HG02943 (cell line): Measurements from ENCODE around the gene ALG8.
"Not testable (repeated sequence)": the region's sequence is repeated elsewhere in the genome, so short reads cannot be mapped to it uniquely, and the experiment has no call there.

Experiments
- ATAC-seq: cut with Tn5 transposase; IDR thresholded peaks from one replicate; pipeline ENCODE4 v1.9.1; 2021; ENCODE audit warnings: mild to moderate bottlenecking, low read depth, moderate library complexity; ENCODE audit not compliant: unreplicated experiment

Gene ALG8

DNA sequence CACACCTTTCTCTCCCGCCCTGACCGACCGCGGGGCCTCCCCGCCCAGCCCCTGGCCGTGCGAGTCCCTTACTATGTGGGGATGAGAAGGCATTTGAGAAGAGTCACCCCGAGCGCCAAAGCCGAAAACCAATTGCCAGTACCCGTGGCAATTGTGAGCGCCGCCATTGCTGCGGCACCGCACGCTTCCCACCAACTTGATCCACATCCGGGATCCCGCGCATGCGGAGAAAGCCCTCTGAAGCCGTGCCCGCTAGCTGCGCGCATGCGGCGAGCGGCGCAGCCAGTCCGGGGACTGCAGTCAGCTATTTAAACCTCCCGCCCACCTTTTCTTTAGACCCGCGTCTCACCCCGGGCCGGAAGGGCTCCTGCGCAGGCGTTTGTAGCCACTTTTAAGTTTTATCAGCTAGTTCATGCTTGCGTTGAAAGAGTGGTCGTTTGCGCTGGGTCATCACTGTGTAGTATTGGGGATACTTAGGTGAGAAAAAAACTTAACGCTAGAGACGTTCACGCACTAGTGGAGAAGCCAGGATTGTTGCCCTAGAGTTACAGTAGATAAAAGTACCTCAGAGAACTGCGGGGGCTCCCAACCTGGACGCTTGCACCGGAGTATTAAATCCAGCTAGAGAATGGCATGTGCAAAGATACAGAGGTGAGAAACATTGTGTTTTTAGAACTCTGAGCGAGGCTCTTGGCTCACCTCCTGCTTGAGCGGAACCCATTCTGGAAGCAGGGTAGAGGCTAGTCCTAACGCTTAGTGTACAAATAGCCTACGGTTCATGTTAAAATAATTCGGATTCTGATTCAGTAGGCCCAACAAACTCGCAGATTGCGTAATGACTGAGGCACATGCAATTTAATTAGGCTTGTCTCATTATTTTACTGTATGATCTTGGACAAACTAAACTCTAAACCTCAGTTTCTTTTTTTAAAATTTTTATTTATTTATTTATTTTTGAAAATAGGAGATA is at the start of gene ALG8:
Gene ALG8 (minus strand): TSS at position 205 of the 970 bp plus-strand sequence. CDS start 38 bp downstream, at position 167.
- peak; percentile 83 for ATAC-seq

GRCh38 chr11:78188286-78189173 is 49.1 kb upstream of the ALG8 start, which contains the start of the genes KCTD21 and USP35:
Gene KCTD21, minus strand, starts transcription at chr11:78188626. Its CDS starts 14,072 bp downstream, at chr11:78174554.
Gene USP35, plus strand, starts transcription at chr11:78188919. Its CDS starts 7,327 bp downstream, at chr11:78196246.
- peak; percentile 96 for ATAC-seq

GRCh38 chr11:78187366-78188285 is 48.2 kb upstream of the ALG8 start:
- ATAC-seq: peak; percentile 11

GRCh38 chr11:78181185-78181584 is 41.8 kb upstream of the ALG8 start:
- no peak for ATAC-seq

DNA sequence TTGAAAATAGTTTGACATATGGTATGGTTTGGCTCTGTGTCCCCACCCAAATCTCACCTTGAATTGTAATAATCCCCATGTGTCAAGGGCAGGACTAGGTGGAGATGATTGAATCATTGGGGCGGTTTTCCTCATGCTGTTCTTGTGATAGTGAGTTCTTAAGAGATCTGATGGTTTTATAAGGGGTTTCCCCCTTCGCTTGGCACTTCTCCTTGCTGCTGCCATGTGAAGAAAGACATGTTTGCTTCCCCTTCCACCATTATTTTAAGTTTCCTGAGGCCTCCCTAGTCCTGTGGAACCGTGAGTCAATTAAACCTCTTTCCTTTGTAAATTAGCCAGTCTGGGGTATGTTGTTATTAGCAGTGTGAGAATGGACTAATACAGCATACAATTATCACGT is 41.3 kb upstream of the ALG8 start:
- no peak for ATAC-seq

DNA sequence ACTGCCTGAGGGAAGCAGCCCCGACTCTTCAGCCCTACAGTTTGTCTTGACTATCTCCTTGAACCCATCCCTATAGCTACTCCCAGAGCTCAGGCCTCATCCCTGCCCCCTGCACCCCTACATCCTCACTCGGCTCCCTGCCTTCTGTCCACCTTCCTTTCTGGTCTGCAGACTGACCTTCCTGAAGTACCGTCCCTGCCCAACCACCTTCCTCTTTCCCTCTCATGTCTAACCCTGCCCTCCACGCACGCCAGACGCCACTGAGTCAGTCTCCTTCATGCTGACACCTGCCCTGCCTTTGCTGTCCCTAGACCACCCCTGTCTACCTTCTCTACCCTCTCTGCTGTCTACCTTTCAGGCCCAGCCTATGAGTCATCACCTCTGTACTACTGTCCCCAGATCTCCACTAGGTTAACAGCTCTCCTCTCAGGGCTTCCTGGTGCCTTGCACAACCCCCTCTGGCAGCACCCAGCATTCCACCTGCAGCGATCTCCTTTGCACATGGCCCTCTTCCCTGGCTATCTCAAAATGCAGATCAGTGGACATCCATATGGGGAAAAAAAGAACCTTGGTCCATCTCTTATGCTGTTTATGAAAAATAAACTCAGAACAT is 40.1 kb upstream of the ALG8 start:
- no peak for ATAC-seq

GRCh38 chr11:78177216-78177615 is 37.8 kb upstream of the ALG8 start:
- ATAC-seq: no peak

GRCh38 chr11:78176605-78177141 is 37.2 kb upstream of the ALG8 start:
- ATAC-seq: no peak

DNA sequence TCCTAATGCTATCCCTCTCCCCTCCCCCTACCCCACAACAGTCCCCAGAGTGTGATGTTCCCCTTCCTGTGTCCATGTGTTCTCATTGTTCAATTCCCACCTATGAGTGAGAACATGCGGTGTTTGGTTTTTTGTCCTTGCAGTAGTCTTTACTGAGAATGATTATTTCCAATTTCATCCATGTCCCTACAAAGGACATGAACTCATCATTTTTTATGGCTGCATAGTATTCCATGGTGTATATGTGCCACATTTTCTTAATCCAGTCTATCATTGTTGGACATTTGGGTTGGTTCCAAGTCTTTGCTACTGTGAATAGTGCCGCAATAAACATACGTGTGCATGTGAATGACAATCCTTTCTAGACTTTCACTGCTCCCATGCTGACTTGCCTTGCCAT is 36.4 kb upstream of the ALG8 start:
- ATAC-seq: not testable (repeated sequence)

GRCh38 chr11:78171951-78172350 is 32.5 kb upstream of the ALG8 start:
- no peak for ATAC-seq

DNA sequence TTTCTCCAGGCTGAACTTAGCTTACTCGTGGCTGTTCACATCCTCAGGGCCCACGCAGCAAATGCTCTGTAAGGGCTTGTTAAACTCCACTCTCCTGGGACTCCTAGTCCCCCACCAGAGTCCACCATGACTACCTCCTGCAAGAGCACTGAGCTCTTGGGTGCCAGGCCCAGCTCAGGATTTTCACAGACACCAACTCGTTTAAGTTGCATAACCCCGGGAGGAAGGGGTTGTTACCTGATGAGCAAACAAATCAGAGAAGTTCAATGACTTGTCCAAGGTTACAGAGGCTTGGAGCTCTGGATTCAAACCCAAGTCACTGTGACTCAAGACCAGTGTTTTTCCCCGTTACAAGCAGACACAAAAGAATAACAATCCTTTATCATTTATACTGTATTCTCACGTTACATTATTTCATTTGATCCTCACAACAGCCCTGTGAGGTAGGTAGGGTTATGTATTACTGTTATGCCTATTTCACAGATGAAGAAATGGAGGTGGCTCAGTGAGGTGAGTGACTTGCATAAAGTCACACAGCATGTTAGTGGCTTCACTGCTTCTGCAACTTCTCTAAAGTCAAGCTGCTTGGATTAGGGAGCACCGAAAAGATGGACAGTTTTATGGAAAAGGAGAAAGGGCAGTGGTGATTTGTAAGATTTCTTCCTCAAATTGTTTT is 31.6 kb upstream of the ALG8 start:
- no peak for ATAC-seq

GRCh38 chr11:78170413-78170812 is 31.0 kb upstream of the ALG8 start:
- ATAC-seq: no peak

DNA sequence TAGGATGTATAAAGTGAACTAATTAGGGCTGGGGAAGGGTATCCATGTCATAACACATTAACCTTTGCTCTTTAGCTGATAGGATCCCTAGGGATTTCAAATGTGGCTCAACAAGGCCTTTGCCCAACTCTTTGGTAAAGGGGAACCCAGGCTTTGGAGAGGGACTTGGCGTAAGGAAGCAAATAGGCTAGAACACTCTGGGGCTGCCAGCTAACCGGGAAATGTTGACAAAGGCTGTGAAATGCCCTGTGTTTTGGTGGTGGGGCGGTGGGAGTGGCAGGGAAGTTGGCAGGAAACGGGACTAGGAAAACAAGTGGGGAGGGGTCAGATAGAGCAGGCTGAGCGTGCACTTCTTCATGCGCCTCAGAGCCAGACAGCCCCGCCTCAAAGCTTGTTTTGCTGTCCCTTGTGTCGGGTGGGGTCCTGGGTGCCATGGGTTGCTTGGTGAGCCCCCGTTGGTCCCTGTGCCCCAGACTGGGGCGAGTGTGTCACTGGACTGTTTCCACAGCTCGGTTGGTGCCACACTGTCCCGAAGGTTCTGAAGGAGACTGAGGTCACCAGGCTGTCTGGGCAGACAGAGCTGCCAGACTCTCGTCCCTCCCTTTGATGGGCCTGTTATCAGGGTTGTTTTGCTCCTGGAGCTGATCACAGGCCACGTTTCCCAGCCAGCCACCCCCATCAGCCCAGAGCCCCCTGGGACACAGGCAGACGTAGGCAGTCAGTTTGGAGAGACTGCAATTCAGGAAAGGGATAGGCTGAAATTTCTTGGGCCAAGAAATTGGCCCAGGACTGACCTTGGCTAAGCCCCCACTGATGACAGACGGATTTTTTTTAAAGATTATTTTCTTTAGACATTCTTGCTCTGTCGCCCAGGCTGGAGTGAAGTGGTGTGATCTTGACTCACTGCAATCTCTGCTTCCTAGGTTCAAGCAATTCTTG is 29.4 kb upstream of the ALG8 start:
- ATAC-seq: no peak

- ATAC-seq: no peak
These were observed 27.5 kb upstream of the ALG8 start for GRCh38 chr11:78166855-78167469.

- no peak for ATAC-seq
These were observed 25.0 kb upstream of the ALG8 start for GRCh38 chr11:78164471-78164870.

DNA sequence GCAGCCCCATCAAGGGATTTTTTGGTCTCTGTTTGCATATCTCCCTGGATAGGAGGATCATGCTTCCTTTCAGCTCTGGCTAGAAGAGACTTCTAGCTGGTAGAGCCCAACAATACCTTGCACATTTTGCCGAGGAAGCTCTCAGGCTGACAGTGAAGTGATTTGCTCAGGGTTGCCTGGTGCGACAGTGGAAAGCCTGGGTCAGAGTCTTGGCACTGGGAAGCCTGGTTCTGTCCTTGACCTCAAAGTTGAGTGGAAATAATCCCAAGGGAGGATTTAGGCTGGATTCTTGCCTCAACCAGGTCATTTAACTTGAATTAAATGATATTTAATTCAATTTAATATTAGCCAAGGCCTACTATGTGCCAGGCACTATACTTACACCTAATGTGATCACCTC is 24.4 kb upstream of the ALG8 start:
- no peak for ATAC-seq

DNA sequence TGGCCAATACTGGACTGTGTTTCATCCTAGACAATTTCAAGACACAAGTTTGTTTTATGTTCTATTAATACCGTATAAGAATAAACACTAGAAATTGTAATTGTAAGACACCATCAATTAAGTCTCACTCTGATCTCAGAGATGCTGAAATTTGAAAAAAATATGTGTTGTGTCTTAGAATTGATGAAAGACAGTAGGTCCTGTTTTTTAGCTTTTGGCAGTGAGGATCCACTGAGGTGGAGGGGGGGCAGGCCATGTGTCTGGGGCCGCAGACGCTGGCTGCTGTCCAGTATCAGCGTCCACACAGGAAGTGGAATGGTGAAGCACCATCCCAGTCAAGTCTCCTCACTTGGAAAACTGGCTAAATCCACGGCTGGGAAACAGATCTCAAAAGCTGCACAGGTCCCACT is 22.5 kb upstream of the ALG8 start:
- no peak for ATAC-seq
